HCT116 (cell line): ENCODE measurements around the gene ASAP2. TPM values are rescaled to one million over a fixed set of nuclear protein-coding genes. Genes with fewer than 3 reads are reported as not detected.

ENCODE experiments used
- ATAC-seq: fragments of 200-7000 bp; cut with Tn5 transposase; 2 replicates; pipeline ENCODE4 v1.9.1; 2020; ENCODE audit warnings: mild to moderate bottlenecking, moderate library complexity
- BruUV-seq: library from RNA; stranded (reverse); fragments of 400-500 nt; replicated peaks from 2 replicates; lab custom pipeline; 2021; lab: Mats Ljungman, UMichigan
- CTCF ChIA-PET: fragments of 300-600 bp; sonication (Branson Sonifier 250); formaldehyde crosslinking; loops from one replicate; lab custom pipeline; 2021; ENCODE audit warnings: antibody characterized with exemption; lab: Charles Lee
- POLR2A ChIA-PET: fragments of 300-600, 350-600 bp; sonication (Branson Sonifier 250); formaldehyde crosslinking; loops from one replicate; lab custom pipeline; 2021; ENCODE audit warnings: antibody characterized with exemption; lab: Charles Lee
- RAD21 ChIA-PET, 2 experiments: fragments of 300-600 bp; sonication (Branson Sonifier 250); formaldehyde crosslinking; loops; one replicate each; lab custom pipeline; 2023; ENCODE audit warnings: low total read pairs in 2 of 2; ENCODE audit not compliant: uncharacterized antibody in 2 of 2, unreplicated experiment in 2 of 2, low non-redundant PET in 1 of 2; lab: Charles Lee
- DNase-seq: peaks from one replicate; pipeline ENCODE4 v3.0.0-alpha.2; 2010; ENCODE audit warnings: low read depth, low spot score
- H2AFZ ChIP-seq: fragments of 200-600 bp; shearing (Covaris generic), sonication (generic); 2 replicates; pipeline ENCODE4 v1.6.1; 2017; ENCODE audit warnings: low read depth, mixed run types, mixed read lengths, antibody characterized with exemption, low read length; ENCODE audit not compliant: poor library complexity, severe bottlenecking
- H3K27ac ChIP-seq: 2 replicates; pipeline ENCODE4 v1.5.1; 2012; ENCODE audit warnings: low read depth, low read length
- H3K27me3 ChIP-seq: fragments of 200-600 bp; sonication (generic); 2 replicates; pipeline ENCODE4 v1.6.1; 2016; ENCODE audit warnings: mixed run types, low read length, mixed read lengths; ENCODE audit not compliant: insufficient read depth
- H3K36me3 ChIP-seq, 2 experiments: fragments of 200-500 bp in 1 of 2; fragments of 200-600 bp in 1 of 2; sonication (Bioruptor generic) in 1 of 2; sonication (generic) in 1 of 2; 2 replicates each; pipeline versions ENCODE4 v1.5.1 to v1.6.1; 2014 to 2016; ENCODE audit warnings: low read length in 2 of 2, inconsistent platforms in 1 of 2, mixed read lengths in 1 of 2, mixed run types in 1 of 2; ENCODE audit not compliant: insufficient read depth in 2 of 2, control insufficient read depth in 1 of 2
- H3K4me1 ChIP-seq, 2 experiments: fragments of 200-600 bp in 1 of 2; sonication (generic) in 1 of 2; 2 replicates each; pipeline versions ENCODE4 v1.5.1 to v1.6.1; 2012 to 2017; ENCODE audit warnings: low read length in 2 of 2, inconsistent platforms in 1 of 2, mild to moderate bottlenecking in 1 of 2, mixed read lengths in 1 of 2, mixed run types in 1 of 2, moderate library complexity in 1 of 2; ENCODE audit not compliant: insufficient read depth in 2 of 2, control insufficient read depth in 1 of 2
- H3K4me2 ChIP-seq: fragments of 200-600 bp; sonication (generic); 2 replicates; pipeline ENCODE4 v1.6.1; 2017; ENCODE audit warnings: mixed run types, low read length, mixed read lengths
- H3K4me3 ChIP-seq, 2 experiments: fragments of 200-600 bp in 1 of 2; sonication (generic) in 1 of 2; replicated peaks in 1 of 2; 2 replicates each; pipeline ENCODE4 v1.5.1; 2011 to 2016; ENCODE audit warnings: low read length in 2 of 2, control low read depth in 1 of 2, low read depth in 1 of 2, mild to moderate bottlenecking in 1 of 2, mixed read lengths in 1 of 2, mixed run types in 1 of 2
- H3K79me2 ChIP-seq: fragments of 200-600 bp; sonication (generic); 2 replicates; pipeline ENCODE4 v1.6.1; 2017; ENCODE audit warnings: mild to moderate bottlenecking, mixed run types, low read length, moderate library complexity, mixed read lengths; ENCODE audit not compliant: insufficient read depth
- H3K9ac ChIP-seq: fragments of 200-600 bp; sonication (generic); 2 replicates; pipeline ENCODE4 v1.6.1; 2016; ENCODE audit warnings: low read length, mixed read lengths
- H3K9me2 ChIP-seq: fragments of 200-600 bp; sonication (generic), shearing (Covaris generic); 2 replicates; pipeline ENCODE4 v1.6.1; 2017; ENCODE audit warnings: mixed run types, mild to moderate bottlenecking, moderate library complexity; ENCODE audit not compliant: insufficient read depth
- H3K9me3 ChIP-seq, 2 experiments: fragments of 200-500 bp in 1 of 2; fragments of 200-600 bp in 1 of 2; sonication (Bioruptor generic) in 1 of 2; sonication (generic) in 1 of 2; 2 replicates each; pipeline ENCODE4 v1.6.1; 2014 to 2017; ENCODE audit warnings: low read length in 2 of 2, mixed read lengths in 2 of 2, inconsistent platforms in 1 of 2, low read depth in 1 of 2, mild to moderate bottlenecking in 1 of 2, mixed run types in 1 of 2, moderate library complexity in 1 of 2; ENCODE audit not compliant: control insufficient read depth in 1 of 2, insufficient read depth in 1 of 2
- H4K20me1 ChIP-seq: fragments of 200-600 bp; sonication (generic), shearing (Covaris generic); 2 replicates; pipeline ENCODE4 v1.6.1; 2017; ENCODE audit warnings: mixed run types, mild to moderate bottlenecking, moderate library complexity; ENCODE audit not compliant: insufficient read depth
- ATF3 ChIP-seq: IDR thresholded peaks from 2 replicates; pipeline ENCODE4 v1.6.1; 2012
- CBX3 ChIP-seq: IDR thresholded peaks from 2 replicates; pipeline ENCODE4 v1.6.1; 2012; ENCODE audit warnings: low read depth
- CEBPB ChIP-seq: IDR thresholded peaks from 2 replicates; pipeline ENCODE4 v1.6.1; 2012; ENCODE audit warnings: low read depth
- EGR1 ChIP-seq: IDR thresholded peaks from 2 replicates; pipeline ENCODE4 v1.6.1; 2012; ENCODE audit warnings: low read depth
- ELF1 ChIP-seq: IDR thresholded peaks from 2 replicates; pipeline ENCODE4 v1.6.1; 2012; ENCODE audit warnings: low read depth, borderline replicate concordance
- EZH2 ChIP-seq: fragments of 200-600 bp; sonication (generic); IDR thresholded peaks from 2 replicates; pipeline ENCODE4 v1.6.1; 2017; ENCODE audit warnings: antibody characterized with exemption, mixed run types
- EZH2phosphoT487 ChIP-seq: fragments of 200-600 bp; IDR thresholded peaks from 2 replicates; pipeline ENCODE4 v1.6.1; 2018; ENCODE audit warnings: antibody characterized with exemption, borderline replicate concordance
- FOSL1 ChIP-seq: IDR thresholded peaks from 2 replicates; pipeline ENCODE4 v1.6.1; 2012; ENCODE audit warnings: low read depth
- JUND ChIP-seq: IDR thresholded peaks from 2 replicates; pipeline ENCODE4 v1.6.1; 2012
- POLR2A ChIP-seq: IDR thresholded peaks from 2 replicates; pipeline ENCODE4 v1.7.0; 2011; ENCODE audit warnings: borderline replicate concordance; ENCODE audit not compliant: insufficient read depth, insufficient read length; ENCODE audit errors: extremely low read depth
- POLR2AphosphoS5 ChIP-seq: IDR thresholded peaks from 2 replicates; pipeline ENCODE4 v1.6.1; 2011; ENCODE audit warnings: mild to moderate bottlenecking, low read depth, low read length, moderate library complexity
- RAD21 ChIP-seq: IDR thresholded peaks from 2 replicates; pipeline ENCODE4 v1.6.1; 2012; ENCODE audit warnings: low read depth, mild to moderate bottlenecking
- TCF7L2 ChIP-seq: IDR thresholded peaks from 2 replicates; pipeline ENCODE4 v1.7.0; 2011; ENCODE audit warnings: borderline replicate concordance, inconsistent platforms; ENCODE audit not compliant: insufficient read depth, insufficient read length; ENCODE audit errors: extremely low read depth
- ZFX ChIP-seq: fragments of 450-650 bp; IDR thresholded peaks from 2 replicates; pipeline ENCODE4 v1.6.1; 2017
- ZNF274 ChIP-seq: fragments of 200-500 bp; sonication (Bioruptor generic); IDR thresholded peaks from 2 replicates; pipeline ENCODE4 v1.6.1; 2014; ENCODE audit warnings: mild to moderate bottlenecking, low read depth, low read length, inconsistent platforms
- intact Hi-C: fragments of 100-400 bp; cut with micrococcal nuclease; formaldehyde crosslinking; loops from 2 replicates; pipeline ENCODE4 v1.10.0; 2022
- total RNA-seq: library from RNA; stranded (reverse); gene quantifications from one replicate; pipeline ENCODE4 v1.2.1, GENCODE V29; 2021; ENCODE audit not compliant: unreplicated experiment
- TF ChIP-seq, protein P1 (sequence below): IDR thresholded peaks from 2 replicates; pipeline ENCODE4 v1.6.1; 2012; ENCODE audit warnings: low read depth

Gene ASAP2
- total RNA-seq, 1 experiment from 2014 or later = 16.5 TPM

DNA sequence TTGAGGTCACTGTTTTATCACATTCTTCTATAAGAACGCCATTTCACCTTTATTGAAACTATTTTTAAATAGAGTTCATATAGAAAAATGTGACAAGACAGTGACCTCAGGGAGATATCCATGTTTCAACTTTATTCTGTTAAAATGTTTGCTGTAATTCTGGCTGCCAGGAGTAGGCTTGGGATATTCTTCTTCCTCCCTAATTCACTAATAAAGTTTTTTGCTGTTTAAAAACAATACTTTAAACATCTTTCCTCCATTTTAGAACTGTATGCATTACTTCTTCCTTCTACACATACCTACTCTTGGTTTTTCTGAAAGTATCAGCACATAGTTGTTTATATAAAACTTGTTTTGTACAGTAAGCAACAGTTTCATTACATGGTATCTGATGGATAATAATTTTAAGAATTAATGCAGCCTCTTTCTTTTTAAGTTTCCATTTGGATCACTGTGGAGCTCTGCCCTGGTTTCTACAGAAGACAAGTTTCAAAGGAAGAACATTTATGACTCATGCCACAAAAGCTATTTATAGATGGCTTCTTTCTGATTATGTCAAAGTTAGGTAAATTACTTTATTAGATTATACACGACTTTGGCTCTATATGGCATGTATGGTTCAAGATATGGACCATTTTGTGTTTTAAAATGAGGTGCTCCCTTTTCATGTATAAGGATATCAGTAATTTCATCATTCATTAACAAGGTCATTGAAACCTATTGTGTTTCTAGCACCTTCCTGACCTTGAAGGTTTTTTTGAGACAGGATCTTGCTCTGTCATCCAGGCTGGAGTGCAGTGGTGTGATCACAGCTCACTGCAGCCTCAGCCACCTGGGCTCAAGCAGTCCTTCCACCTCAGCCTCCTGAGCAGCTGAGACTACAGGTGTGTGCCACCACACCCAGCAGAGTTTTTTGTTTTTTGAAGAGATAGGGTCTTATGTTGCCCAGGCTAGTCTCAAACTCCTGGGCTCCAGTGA, 224.0 kb downstream of the ASAP2 start:
- no TSS peak for BruUV-seq
- H3K4me3 ChIP-seq = no peak overlapping the region
- 0 out of 2 replicates have a peak, but pooled peaks cover 2% of the 10 kb centered on the region for H3K79me2 ChIP-seq
- H3K27ac ChIP-seq = no peak overlapping the region
- no peaks in the 10 kb centered on the region for H3K27me3 ChIP-seq
- H3K9me3 ChIP-seq = no peaks in the 10 kb centered on the region
- TF ChIP-seq ELF1 (no peak), RAD21 (no peak), EGR1 (no peak), ZFX (no peak), CBX3 (no peak), POLR2A (no peak), CEBPB (no peak), TCF7L2 (no peak), ZNF274 (no peak), POLR2AphosphoS5 (no peak), JUND (no peak), EZH2phosphoT487 (no peak), ATF3 (no peak), EZH2 (no peak), FOSL1 (no peak)
- TF ChIP-seq, protein P1, sequence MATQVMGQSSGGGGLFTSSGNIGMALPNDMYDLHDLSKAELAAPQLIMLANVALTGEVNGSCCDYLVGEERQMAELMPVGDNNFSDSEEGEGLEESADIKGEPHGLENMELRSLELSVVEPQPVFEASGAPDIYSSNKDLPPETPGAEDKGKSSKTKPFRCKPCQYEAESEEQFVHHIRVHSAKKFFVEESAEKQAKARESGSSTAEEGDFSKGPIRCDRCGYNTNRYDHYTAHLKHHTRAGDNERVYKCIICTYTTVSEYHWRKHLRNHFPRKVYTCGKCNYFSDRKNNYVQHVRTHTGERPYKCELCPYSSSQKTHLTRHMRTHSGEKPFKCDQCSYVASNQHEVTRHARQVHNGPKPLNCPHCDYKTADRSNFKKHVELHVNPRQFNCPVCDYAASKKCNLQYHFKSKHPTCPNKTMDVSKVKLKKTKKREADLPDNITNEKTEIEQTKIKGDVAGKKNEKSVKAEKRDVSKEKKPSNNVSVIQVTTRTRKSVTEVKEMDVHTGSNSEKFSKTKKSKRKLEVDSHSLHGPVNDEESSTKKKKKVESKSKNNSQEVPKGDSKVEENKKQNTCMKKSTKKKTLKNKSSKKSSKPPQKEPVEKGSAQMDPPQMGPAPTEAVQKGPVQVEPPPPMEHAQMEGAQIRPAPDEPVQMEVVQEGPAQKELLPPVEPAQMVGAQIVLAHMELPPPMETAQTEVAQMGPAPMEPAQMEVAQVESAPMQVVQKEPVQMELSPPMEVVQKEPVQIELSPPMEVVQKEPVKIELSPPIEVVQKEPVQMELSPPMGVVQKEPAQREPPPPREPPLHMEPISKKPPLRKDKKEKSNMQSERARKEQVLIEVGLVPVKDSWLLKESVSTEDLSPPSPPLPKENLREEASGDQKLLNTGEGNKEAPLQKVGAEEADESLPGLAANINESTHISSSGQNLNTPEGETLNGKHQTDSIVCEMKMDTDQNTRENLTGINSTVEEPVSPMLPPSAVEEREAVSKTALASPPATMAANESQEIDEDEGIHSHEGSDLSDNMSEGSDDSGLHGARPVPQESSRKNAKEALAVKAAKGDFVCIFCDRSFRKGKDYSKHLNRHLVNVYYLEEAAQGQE = no peak
- H2AFZ ChIP-seq = no peak overlapping the region
- peaks cover 3 to 25% of the 10 kb centered on the region in 2 experiments; a peak in 3 of 4 replicates for H3K4me1 ChIP-seq
- no peaks in the 10 kb centered on the region for H4K20me1 ChIP-seq
- ATAC-seq = 0 out of 2 replicates have a peak, but pooled peaks have one; percentile 40
- peak overlapping the region; percentile 34; the same call in 1 of the 2 replicates for H3K4me2 ChIP-seq
- no peaks in the 10 kb centered on the region for H3K9me2 ChIP-seq
- ChIA-PET RAD21 (no interaction called here), CTCF (no interaction called here), POLR2A (interaction anchor here (0.7 kb wide), 1 partner anchor 44 kb away, joined by 3 read pairs; no protein-coding TSS in a partner anchor)
- peaks cover 22% of the 10 kb centered on the region in 2 experiments; a peak in 3 of 4 replicates for H3K36me3 ChIP-seq
- intact Hi-C loops = no loop called here
- no peak overlapping the region for H3K9ac ChIP-seq
- no peak for DNase-seq
